ENCODE measurements around the gene CSTPP1. TPM values are rescaled to one million over a fixed set of nuclear protein-coding genes. Genes with fewer than 3 reads are reported as not detected.

CSTPP1 gene
- total RNA-seq, 1 donor from 2014 or later, result 15.2 TPM

GRCh38 chr11:47130543-47130942 is 194.0 kb downstream of the CSTPP1 start:
- no peak for DNase-seq (ENCODE audit: low read depth, low spot score)

- DNase-seq (ENCODE audit: low read depth, low spot score), result no peak
Measured at GRCh38 chr11:47131136-47131535, 194.6 kb downstream of the CSTPP1 start.

GRCh38 chr11:47132490-47132889 is 195.9 kb downstream of the CSTPP1 start:
- no peak for DNase-seq (ENCODE audit: low read depth, low spot score)

GRCh38 chr11:47132981-47133380 is 196.4 kb downstream of the CSTPP1 start:
- no peak for DNase-seq (ENCODE audit: low read depth, low spot score)

DNA sequence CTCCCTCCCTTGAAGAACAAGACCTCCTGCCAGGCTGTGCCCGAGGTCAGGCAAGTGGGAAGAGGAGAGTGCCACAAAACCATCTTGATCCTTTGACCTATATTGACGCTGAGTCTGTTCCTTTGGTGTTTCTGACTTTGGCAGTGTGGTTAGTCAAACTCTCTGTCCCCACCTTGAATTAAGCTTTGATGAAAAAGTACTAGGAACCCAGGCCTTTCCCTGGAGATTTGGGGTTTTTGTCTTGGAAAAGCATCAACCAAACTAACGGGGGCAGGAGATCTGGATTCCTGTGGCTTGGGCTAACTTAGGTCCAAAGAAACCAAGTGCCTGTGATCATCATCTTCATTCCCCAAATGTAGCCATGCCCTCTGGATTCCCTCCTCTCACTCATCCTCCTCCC is 199.8 kb downstream of the CSTPP1 start:
- DNase-seq (ENCODE audit: low read depth, low spot score), result no peak

DNA sequence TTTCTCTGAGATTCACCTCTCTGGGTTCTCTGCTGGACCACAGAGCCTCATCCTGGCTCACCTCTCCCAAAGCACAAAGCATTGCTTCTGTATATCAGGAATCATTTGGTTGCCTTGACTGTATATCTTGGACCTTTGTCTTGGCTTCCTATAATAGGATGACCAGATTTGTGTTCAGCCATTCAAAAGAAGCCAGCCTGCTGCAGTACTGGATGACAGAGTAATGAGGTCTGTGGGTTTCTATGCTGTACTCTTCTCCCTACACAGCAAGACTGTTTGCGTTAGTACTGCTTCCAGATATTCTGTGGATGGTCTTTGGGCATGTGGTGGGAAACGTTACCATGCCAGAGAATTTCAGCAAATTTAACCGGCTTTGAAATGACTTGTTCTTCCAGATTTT is 200.4 kb downstream of the CSTPP1 start:
- DNase-seq (ENCODE audit: low read depth, low spot score), result no peak

GRCh38 chr11:47137476-47137875 is 200.9 kb downstream of the CSTPP1 start:
- no peak for DNase-seq (ENCODE audit: low read depth, low spot score)

- no peak for DNase-seq (ENCODE audit: low read depth, low spot score)
Measured at GRCh38 chr11:47139878-47140277, 203.3 kb downstream of the CSTPP1 start.

- DNase-seq (ENCODE audit: low read depth, low spot score), result no peak
Measured at GRCh38 chr11:47143322-47143721, 206.8 kb downstream of the CSTPP1 start.

DNA sequence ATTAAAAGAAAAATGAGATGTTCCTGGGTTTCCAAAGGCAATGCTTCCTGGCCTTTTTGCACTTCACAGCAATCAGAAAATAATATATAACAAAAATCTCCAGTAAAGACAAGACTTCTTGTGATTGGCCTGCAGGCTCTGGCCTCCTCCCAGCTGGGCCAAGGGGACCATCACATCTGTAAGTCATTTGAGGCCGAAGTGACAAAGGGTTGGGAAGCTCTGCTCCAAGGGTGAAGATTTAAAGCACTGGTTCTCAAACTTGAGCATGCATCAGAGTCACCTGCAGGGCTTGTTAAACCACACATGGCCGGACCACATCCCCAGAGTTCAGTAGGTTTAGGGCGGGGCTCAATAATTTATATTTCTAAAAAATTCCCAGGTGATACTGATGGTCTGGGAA is 208.0 kb downstream of the CSTPP1 start:
- DNase-seq (ENCODE audit: low read depth, low spot score), result no peak

- DNase-seq (ENCODE audit: low read depth, low spot score), result no peak
Measured at GRCh38 chr11:47147250-47147649, 210.7 kb downstream of the CSTPP1 start.

- no peak for DNase-seq (ENCODE audit: low read depth, low spot score)
Measured at GRCh38 chr11:47147681-47148080, 211.1 kb downstream of the CSTPP1 start.

DNA sequence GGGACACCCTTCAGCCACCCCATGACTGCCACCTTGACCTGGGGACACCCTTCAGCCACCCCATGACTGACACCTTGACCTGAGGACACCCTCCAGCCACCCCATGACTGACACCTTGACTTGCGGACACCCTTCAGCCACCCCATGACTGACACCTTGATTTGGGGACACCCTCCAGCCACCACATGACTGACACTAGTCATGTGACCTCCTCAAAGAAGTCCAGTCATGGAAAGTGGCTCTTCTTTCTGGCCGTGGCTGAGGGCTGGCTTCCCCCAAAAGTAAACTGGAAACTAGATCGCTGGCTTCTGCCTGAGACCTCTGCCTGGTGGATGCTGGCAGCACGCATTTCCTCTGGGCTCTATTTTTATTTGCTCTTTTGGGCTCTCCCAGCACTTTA is 211.7 kb downstream of the CSTPP1 start:
- no peak for DNase-seq (ENCODE audit: low read depth, low spot score)

DNA sequence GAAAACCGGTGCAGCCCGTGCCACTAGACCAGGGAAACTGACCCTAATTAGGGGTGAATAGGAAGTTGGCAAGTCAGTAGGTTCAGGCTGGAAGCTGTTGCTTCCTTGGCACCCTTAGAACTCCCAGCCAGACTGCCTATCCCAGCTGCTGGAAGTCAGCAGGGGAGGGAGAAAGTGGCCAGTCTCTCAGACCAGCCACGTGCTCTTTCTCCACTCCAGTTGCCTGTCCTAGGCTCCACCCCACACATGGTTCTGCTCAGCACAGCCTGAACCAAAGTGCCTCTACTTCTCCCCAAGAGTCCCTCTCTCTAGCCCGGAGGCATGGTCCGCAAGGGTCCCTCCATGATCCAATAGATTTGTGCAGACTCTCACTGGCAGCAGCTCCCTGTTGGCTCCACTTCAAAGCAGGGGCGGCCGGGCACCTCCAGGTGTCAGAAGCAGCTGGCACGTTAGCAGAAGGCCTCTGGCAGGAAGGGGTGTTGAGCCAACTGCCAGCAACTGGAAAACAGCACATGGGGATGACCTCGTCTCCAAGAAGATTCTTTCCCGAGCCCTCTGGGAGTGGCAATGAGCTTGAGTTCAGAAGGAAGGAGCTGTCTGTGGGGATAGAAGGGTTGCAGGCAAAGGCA is 212.5 kb downstream of the CSTPP1 start:
- no peak for DNase-seq (ENCODE audit: low read depth, low spot score)

DNA sequence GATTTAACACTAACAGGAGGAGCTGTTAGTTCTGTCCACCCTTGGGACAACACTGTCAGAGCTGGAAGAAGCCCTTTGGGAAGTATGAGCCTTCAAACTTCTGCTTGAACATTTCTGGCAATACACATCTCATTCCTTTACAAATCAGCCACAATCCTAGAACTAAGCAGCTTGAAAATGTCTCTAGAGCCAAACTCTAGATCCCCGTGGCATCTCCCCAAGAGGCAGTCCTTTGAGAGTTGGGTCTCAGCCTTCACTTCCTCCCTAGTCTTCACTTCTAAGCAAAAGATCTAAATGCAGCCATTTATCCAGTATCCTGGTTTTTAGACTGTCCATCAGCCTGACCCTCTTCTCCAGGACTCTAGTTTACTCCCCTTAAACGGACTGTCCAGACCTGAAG is 213.2 kb downstream of the CSTPP1 start:
- DNase-seq (ENCODE audit: low read depth, low spot score), result no peak

DNA sequence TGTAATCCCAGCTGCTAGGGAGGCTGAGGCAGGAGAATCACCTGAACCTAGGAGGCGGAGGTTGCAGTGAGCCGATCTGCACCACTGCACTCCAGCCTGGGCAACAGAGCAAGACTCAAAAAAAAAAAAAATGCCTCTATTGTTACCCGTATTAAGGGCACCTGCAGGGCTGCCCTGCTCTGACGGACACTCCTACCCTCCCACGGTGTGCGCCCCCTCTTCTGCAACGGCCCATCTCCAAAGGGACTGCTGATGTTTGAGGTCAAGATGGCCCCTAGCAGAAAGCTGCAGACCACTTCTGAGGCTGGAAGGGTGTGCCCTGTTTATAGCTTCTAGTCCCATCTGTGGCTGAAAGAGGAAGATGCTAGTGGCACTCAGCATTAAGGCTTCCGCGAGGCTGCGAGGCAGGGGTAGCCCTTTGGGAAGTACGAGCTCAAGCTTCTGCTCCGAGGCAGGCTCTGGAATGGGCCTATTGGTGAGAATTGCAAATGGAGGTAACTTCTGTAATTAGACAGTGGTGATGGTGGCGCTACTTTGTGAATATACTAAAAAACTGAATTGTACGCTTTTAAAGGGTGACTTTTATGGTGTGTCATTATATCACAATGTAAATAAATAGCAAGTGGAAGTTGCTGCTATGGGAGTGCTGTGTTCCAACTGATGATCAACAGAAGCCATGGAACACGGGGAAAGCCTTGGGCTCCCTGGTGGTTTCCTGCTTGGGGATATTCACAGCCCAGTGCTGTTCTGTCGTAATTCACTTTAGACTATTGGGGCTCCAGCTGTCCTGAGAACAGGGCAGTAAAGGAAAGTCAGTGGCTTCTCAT is 215.8 kb downstream of the CSTPP1 start:
- DNase-seq (ENCODE audit: low read depth, low spot score), result no peak

- no peak for DNase-seq (ENCODE audit: low read depth, low spot score)
Measured at GRCh38 chr11:47152953-47153950, 216.7 kb downstream of the CSTPP1 start.

DNA sequence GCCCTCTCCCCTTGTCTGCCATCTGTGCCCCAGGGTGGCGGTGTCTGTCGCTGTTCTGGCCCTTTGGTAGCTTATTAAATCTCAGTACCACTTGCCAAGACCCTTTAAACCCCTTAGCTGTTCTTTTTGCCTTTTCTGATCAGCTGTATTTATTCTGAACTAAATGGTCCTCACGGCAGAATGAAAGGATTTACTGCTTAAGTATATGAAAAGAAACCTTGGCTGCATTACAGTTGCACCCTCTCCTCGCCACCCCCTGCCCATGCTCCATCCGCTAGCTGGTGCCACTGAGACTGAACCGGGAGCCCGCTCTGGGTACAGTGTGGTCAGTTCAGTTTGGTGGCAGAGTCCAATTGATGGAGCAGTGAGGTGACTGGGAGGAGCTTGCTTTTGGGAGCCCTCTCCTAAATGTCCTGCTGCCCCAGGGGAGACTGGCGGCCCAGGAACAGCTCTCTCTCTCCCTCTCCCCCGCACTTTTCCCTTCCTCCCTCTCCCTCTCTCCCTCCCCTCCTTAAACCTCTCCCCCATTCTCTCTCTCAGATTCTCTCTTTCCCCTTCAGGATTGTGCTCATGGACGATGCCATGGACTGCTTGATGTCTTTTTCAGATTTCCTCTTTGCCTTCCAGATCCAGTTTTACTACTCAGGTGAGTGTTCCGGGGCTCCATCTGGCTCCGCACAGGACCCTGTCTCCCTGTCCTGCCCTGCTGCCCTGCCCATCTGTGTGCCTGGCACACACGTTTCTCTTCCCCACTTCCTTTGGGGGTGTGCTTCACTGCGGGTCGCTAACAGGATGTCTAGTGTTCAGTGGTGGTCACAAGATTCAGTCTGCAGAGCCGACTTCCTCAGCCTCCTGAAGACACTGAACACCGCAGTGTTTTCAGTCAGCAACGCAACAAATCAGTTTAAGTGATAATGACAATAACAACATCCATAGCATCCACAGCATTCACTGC is 218.3 kb downstream of the CSTPP1 start:
- DNase-seq (ENCODE audit: low read depth, low spot score), result no peak

GRCh38 chr11:47155879-47156278 is 219.3 kb downstream of the CSTPP1 start:
- DNase-seq (ENCODE audit: low read depth, low spot score), result no peak

DNA sequence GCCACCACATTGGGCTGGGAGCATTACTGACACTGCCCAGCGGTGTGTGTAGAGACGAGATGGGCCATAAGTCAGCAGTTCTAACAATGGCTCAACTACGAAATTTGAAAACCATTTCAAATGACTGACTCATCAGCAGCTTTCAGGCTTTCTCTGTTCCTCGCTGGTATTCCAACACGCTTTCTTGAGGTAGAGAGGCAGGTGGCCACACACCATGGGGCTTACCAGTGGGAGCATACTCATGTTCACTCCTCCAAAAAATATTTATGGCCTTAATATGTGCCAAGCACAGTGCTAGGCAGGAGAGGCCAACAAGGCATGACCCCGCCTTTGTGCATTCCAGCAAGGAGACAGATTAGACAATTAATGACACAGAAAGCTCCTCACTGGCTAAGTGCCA is 219.8 kb downstream of the CSTPP1 start:
- DNase-seq (ENCODE audit: low read depth, low spot score), result no peak

- DNase-seq (ENCODE audit: low read depth, low spot score), result no peak
Measured at GRCh38 chr11:47156951-47157350, 220.4 kb downstream of the CSTPP1 start.
